Spleen (tissue), 11 donors: ENCODE results near the gene ZNF418. TPM values are rescaled to one million over a fixed set of nuclear protein-coding genes. Genes with fewer than 3 reads are reported as not detected.
A peak's percentile ranks its signal among the peaks of the same experiment; 100 is the strongest.
"Not testable (repeated sequence)": the region's sequence is repeated elsewhere in the genome, so short reads cannot be mapped to it uniquely, and the experiment has no call there.

Experiments used
- DNase-seq: peaks from one replicate; pipeline ENCODE4 v3.0.0-alpha.2; 2020
- H3K27ac ChIP-seq, 8 donors: fragments of 200-600 bp; sonication (generic) in 7 of 8; 1 replicate in 4 of 8; 2 replicates in 4 of 8; pipeline versions ENCODE4 v1.5.0 to v1.8.0; 2016 to 2021; ENCODE audit warnings: inconsistent platforms in 4 of 8, mild to moderate bottlenecking in 4 of 8, moderate library complexity in 1 of 8
- H3K27me3 ChIP-seq, 7 donors: fragments of 200-600 bp; sonication (generic) in 6 of 7; replicated peaks in 1 of 7; 1 replicate in 4 of 7; 2 replicates in 3 of 7; pipeline versions ENCODE4 v1.5.0 to v1.8.0; 2016 to 2021; ENCODE audit warnings: inconsistent platforms in 3 of 7, mild to moderate bottlenecking in 1 of 7
- H3K36me3 ChIP-seq, 6 donors: fragments of 200-600 bp; sonication (generic) in 5 of 6; 1 replicate in 4 of 6; 2 replicates in 2 of 6; pipeline versions ENCODE4 v1.5.0 to v1.8.0; 2016 to 2021; ENCODE audit warnings: inconsistent platforms in 2 of 6
- H3K4me1 ChIP-seq, 6 donors: fragments of 200-600 bp; sonication (generic) in 5 of 6; 1 replicate in 3 of 6; 2 replicates in 3 of 6; pipeline versions ENCODE4 v1.5.0 to v1.8.0; 2016 to 2021; ENCODE audit warnings: inconsistent platforms in 3 of 6
- H3K4me3 ChIP-seq, 8 donors: fragments of 200-600 bp; sonication (generic) in 7 of 8; 1 replicate in 4 of 8; 2 replicates in 4 of 8; pipeline versions ENCODE4 v1.5.0 to v1.8.0; 2016 to 2021; ENCODE audit warnings: inconsistent platforms in 4 of 8, mild to moderate bottlenecking in 4 of 8, moderate library complexity in 2 of 8
- H3K9me3 ChIP-seq, 8 donors: fragments of 200-600 bp; sonication (generic) in 7 of 8; 1 replicate in 4 of 8; 2 replicates in 4 of 8; pipeline versions ENCODE4 v1.5.0 to v1.8.0; 2016 to 2021; ENCODE audit warnings: inconsistent platforms in 4 of 8
- CTCF ChIP-seq, 11 experiments: fragments of 200-600 bp in 7 of 11; fragments of 450-650 bp in 4 of 11; sonication (generic) in 4 of 11; IDR thresholded peaks in 8 of 11; conservative IDR thresholded peaks in 3 of 11; 1 replicate in 7 of 11; 2 replicates in 4 of 11; pipeline versions ENCODE4 v1.4.0 to v1.8.0; 2016 to 2021; ENCODE audit warnings: antibody characterized with exemption in 11 of 11, inconsistent platforms in 4 of 11, mild to moderate bottlenecking in 1 of 11
- POLR2A ChIP-seq, 3 donors: fragments of 450-650 bp; IDR thresholded peaks; one replicate each; pipeline ENCODE4 v1.5.1; 2017; ENCODE audit warnings: antibody characterized with exemption in 3 of 3, mild to moderate bottlenecking in 1 of 3
- POLR2AphosphoS5 ChIP-seq, 3 donors: sonication (generic); formaldehyde crosslinking; IDR thresholded peaks; one replicate each; pipeline ENCODE4 v1.5.1; 2017; ENCODE audit warnings: antibody characterized with exemption in 3 of 3
- WGBS, 5 donors: extraction: QIAGEN DNeasy Blood & Tissue Kit in 3 of 5; methylation state at CpG; one replicate each; pipeline versions ENCODE4 v1.1.5 to v1.1.7; 2013 to 2018; 5-methylcytosine and 5-hydroxymethylcytosine counted together
- intact Hi-C: fragments of 100-400 bp; cut with DNase I; formaldehyde crosslinking; loops from one replicate; pipeline ENCODE4 v1.15.0; 2023; ENCODE audit warnings: low total_unique reads
- polyA plus RNA-seq, 3 donors: library from polyadenylated mRNA; stranded (reverse); fragments of 200-250 nt; gene quantifications; one replicate each; pipeline ENCODE4 v1.2.1, GENCODE V29; 2013
- total RNA-seq, 7 donors: library from RNA; depleted of rRNA in 3 of 7; stranded (reverse); fragments of >200 nt in 3 of 7; fragmentation: NEBNext Ultra II Directional in 4 of 7; extraction: Animal tissue kit (Norgen Biotek cat#: 25700) in 4 of 7; gene quantifications; one replicate each; pipeline versions ENCODE4 v1.1.0 to v1.2.1, GENCODE V29; 2016 to 2021
- donor health status: healthy with polysubstance abuse.
- donor health status: DM: no; HTN: no; CAD: no; lungs with moderate emphysema.
- donor health status: DM: no; HTN: no; CAD: no.
- donor health status: Bipolar disorder and iron deficiency.
- donor health status: healthy.
- donor health status: DM: no; HTN: no; CAD: no.
- donor health status: DM: yes; HTN: yes; CAD: no.

Gene ZNF418
- total and polyA plus RNA-seq, 10 donors = 4.7 to 16.5 (median 10.1) TPM

GRCh38 chr19:57935731-57936130 lies 529 bp upstream of the ZNF418 start:
- peak overlapping the region in 1 of 8 donors; percentile 82 for H3K4me3 ChIP-seq
- peaks cover 0 to 100% (median 96%) of the 10 kb centered on the region in 8 donors for H3K9me3 ChIP-seq
- WGBS, 5 donors = 88 to 92% (median 90%) methylated on average over 12 of the region's 12 CpGs

GRCh38 chr19:57927587-57927986 lies 7.6 kb downstream of the ZNF418 start:
- DNase-seq = no peak
- TF ChIP-seq POLR2AphosphoS5 (IDR thresholded peaks at IDR 0.05) = no peak
- TF ChIP-seq POLR2A (IDR thresholded peaks at IDR 0.05) = no peak
- TF ChIP-seq CTCF (IDR thresholded peaks at IDR 0.05 in 8 of 11, conservative IDR thresholded peaks at IDR 0.05 in 3 of 11) = no peak
- intact Hi-C loops = no loop called here
- H3K27ac ChIP-seq = no peak overlapping the region
- no peaks in the 10 kb centered on the region for H3K4me1 ChIP-seq
- H3K4me3 ChIP-seq = no peak overlapping the region
- peaks cover 0 to 78% (median 36%) of the 10 kb centered on the region in 6 donors for H3K36me3 ChIP-seq
- peaks cover 24 to 100% (median 96%) of the 10 kb centered on the region in 8 donors for H3K9me3 ChIP-seq
- WGBS, 5 donors = 95 to 99% (median 97%) methylated on average over 4 of the region's 4 CpGs
- H3K27me3 ChIP-seq = no peaks in the 10 kb centered on the region

More at GRCh38 chr19:57935731-57936130, 529 bp upstream of the ZNF418 start:
- intact Hi-C loops = no loop called here
- peaks cover 0 to 17% (median 9%) of the 10 kb centered on the region in 6 donors for H3K4me1 ChIP-seq
- no peak for DNase-seq
- peak overlapping the region in 1 of 8 donors; percentile 75 for H3K27ac ChIP-seq
- H3K27me3 ChIP-seq = no peaks in the 10 kb centered on the region
- peaks cover under 1 to 72% (median 16%) of the 10 kb centered on the region in 6 donors for H3K36me3 ChIP-seq
- no peak for TF ChIP-seq POLR2A (IDR thresholded peaks at IDR 0.05)
- no peak for TF ChIP-seq POLR2AphosphoS5 (IDR thresholded peaks at IDR 0.05)
- no peak for TF ChIP-seq CTCF (IDR thresholded peaks at IDR 0.05 in 8 of 11, conservative IDR thresholded peaks at IDR 0.05 in 3 of 11)

GRCh38 chr19:57916168-57916995 lies 18.8 kb downstream of the ZNF418 start, which contains the start of gene ZNF417:
Gene ZNF417 (minus strand): TSS chr19:57916592. CDS start chr19:57916411, 181 bp downstream.
- intact Hi-C loops = not testable (repeated sequence)

More at GRCh38 chr19:57916168-57916995, 18.8 kb downstream of the ZNF418 start, which contains the start of gene ZNF417:
- Histone ChIP-seq H3K27ac (peak within 1 kb of the TSS; percentile 69 to 91 (median 85)), H3K36me3 (peaks cover 0 to 51% (median 17%) of the 10 kb centered on the region in 6 donors), H3K4me1 (peaks cover 8 to 24% (median 18%) of the 10 kb centered on the region in 6 donors), H3K9me3 (peaks cover 0 to 41% (median 11%) of the 10 kb centered on the region in 8 donors), H3K4me3 (peak within 1 kb of the TSS; percentile 68 to 94 (median 76))
- WGBS, 5 donors = 0 to 2% (median 0%) methylated on average over 32 to 51 of the region's 51 CpGs
- peak in 1 of 3 donors; percentile 42 for TF ChIP-seq POLR2A (IDR thresholded peaks at IDR 0.05)
- TF ChIP-seq CTCF (IDR thresholded peaks at IDR 0.05 in 8 of 11, conservative IDR thresholded peaks at IDR 0.05 in 3 of 11) = peak in 3 of 11 experiments; percentile 29 to 43 (median 39)
- peak; percentile 82 to 89 (median 84) for TF ChIP-seq POLR2AphosphoS5 (IDR thresholded peaks at IDR 0.05)
- H3K27me3 ChIP-seq = not testable (repeated sequence)
- peak; percentile 93 for DNase-seq
